Natural killer cell treated with Interleukin-12 subunit alpha and Interleukin-12 subunit beta and Interleukin-15 and Interleukin-18, amount 100 ng/mL, for 72 hours (primary cell): ENCODE results near the gene ATP9B. TPM values are rescaled to one million over a fixed set of nuclear protein-coding genes. Genes with fewer than 3 reads are reported as not detected.
"Not testable (repeated sequence)": the region's sequence is repeated elsewhere in the genome, so short reads cannot be mapped to it uniquely, and the experiment has no call there.

ENCODE experiments used
- ATAC-seq, 2 donors: fragments of 150-1000 bp; cut with Tn5 transposase in 1 of 2; sonication (Bioruptor Pico), chemical (Tn5 transposase) in 1 of 2; 2 replicates each; pipeline ENCODE4 v1.10.0; 2021
- DNase-seq: peaks from one replicate; pipeline ENCODE4 v3.0.0; 2022; ENCODE audit warnings: low spot score
- H3K27ac Mint-ChIP-seq, 2 donors: 1 replicate in 1 of 2; 2 replicates in 1 of 2; pipeline ENCODE4 v1.8.0; 2022; ENCODE audit warnings: mixed read lengths in 2 of 2, mild to moderate bottlenecking in 1 of 2, moderate library complexity in 1 of 2
- H3K27me3 Mint-ChIP-seq, 2 donors: 1 replicate in 1 of 2; 2 replicates in 1 of 2; pipeline ENCODE4 v1.8.0; 2022; ENCODE audit warnings: mixed read lengths in 2 of 2
- H3K36me3 Mint-ChIP-seq: one replicate; pipeline ENCODE4 v1.8.0; 2022; ENCODE audit warnings: mixed read lengths
- H3K4me1 Mint-ChIP-seq, 2 donors: 1 replicate in 1 of 2; 2 replicates in 1 of 2; pipeline ENCODE4 v1.8.0; 2022; ENCODE audit warnings: low read depth in 2 of 2, mixed read lengths in 2 of 2, mild to moderate bottlenecking in 1 of 2
- H3K4me3 Mint-ChIP-seq: one replicate; pipeline ENCODE4 v1.8.0; 2022; ENCODE audit warnings: mixed read lengths
- H3K9me3 Mint-ChIP-seq: 2 replicates; pipeline ENCODE4 v1.8.0; 2022; ENCODE audit warnings: mixed read lengths
- total RNA-seq, 2 donors: library from RNA; stranded (reverse); gene quantifications; one replicate each; pipeline ENCODE4 v1.2.3, GENCODE V29; 2022

ATP9B gene
- total RNA-seq, 2 donors from 2014 or later = 36.8 to 59.6 TPM

DNA sequence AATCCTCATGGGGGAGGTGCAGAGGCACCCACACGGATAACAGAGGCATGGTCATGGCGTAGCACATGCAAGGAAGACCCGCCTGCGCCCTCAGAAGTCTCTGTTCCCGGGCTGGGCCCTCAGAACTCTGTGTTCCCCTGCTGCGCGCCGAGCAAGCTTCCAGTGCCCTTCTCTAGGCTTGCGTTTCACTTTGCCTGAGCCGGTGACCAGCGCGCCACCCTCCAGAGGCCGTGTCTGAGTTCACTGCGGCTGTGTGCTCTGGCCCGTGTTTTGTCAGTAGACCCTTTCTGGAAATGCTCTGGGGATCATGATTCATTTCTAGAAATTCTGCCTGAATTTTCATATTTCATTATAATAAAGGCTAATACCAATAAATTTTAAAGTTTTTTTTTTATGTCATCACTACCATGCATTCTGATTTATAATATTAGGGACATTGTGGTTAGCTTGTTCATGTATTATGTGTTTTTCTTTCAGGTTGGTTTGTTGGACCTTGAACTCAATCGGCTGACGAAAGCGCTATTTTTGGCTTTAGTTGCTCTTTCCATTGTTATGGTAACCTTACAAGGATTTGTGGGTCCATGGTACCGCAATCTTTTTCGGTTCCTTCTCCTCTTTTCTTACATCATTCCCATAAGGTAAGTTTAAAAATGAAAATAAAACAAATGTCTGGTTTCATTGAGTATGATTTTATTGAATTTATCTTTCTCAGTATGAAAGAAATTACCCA, 183.9 kb downstream of the ATP9B start:
- DNase-seq (no peak), ATAC-seq (no peak)
- no peaks in the 10 kb centered on the region for H3K27me3 Mint-ChIP-seq
- H3K9me3 Mint-ChIP-seq = no peaks in the 10 kb centered on the region
- H3K4me1 Mint-ChIP-seq = peaks cover 7% of the 10 kb centered on the region in 2 donors
- H3K27ac Mint-ChIP-seq = no peak overlapping the region
- H3K4me3 Mint-ChIP-seq = no peak overlapping the region
- peaks cover 7% of the 10 kb centered on the region for H3K36me3 Mint-ChIP-seq

DNA sequence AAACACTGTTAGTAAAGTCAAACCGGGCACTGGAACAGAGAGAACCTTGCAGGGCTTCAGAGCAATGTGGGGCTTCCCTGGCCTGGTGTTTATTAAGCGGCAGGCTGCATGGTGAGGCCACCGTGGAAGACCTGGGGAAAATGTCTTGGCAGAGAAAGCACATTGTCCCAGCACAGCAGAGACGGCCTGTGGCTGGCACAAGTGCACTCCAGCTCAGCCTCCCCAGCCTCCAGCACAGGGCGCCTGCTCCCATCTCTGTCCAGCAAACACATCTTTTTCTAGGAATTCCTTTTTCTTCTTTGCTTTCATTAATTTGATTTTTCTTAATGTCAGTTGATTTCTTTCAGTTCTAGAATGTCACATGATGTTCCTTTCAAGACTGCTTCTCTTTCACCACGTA, 188.3 kb downstream of the ATP9B start:
- ATAC-seq (no peak), DNase-seq (no peak)
- Mint-ChIP-seq H3K4me1 (no peaks in the 10 kb centered on the region), H3K9me3 (no peaks in the 10 kb centered on the region), H3K36me3 (peaks cover 7% of the 10 kb centered on the region), H3K27me3 (no peaks in the 10 kb centered on the region), H3K27ac (no peak overlapping the region), H3K4me3 (no peak overlapping the region)

DNA sequence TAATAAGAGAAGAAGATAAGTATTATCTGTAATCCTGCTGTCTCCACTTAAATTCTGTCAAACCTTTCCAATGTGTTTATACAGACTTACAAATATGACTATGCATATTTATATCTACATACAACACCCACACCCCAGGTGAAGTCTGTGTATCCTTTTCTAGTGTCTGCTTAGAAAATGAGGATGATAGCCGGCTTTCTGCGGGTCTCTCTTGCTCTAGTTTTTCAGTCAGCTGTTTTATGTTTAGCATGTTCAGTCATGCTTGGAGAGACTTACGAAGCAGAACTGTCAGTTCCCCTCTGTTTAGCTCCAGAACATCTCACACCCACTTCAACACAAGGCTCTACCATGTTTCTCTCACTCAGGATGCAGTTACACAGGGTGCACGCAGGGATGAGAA, 189.3 kb downstream of the ATP9B start:
- ATAC-seq = no peak
- H3K36me3 Mint-ChIP-seq = peaks cover 10% of the 10 kb centered on the region
- H3K9me3 Mint-ChIP-seq = no peaks in the 10 kb centered on the region
- H3K27ac Mint-ChIP-seq = no peak overlapping the region
- DNase-seq = no peak
- no peak overlapping the region for H3K4me3 Mint-ChIP-seq
- H3K27me3 Mint-ChIP-seq = no peaks in the 10 kb centered on the region
- peaks cover 0 to under 1% of the 10 kb centered on the region in 2 donors for H3K4me1 Mint-ChIP-seq

DNA sequence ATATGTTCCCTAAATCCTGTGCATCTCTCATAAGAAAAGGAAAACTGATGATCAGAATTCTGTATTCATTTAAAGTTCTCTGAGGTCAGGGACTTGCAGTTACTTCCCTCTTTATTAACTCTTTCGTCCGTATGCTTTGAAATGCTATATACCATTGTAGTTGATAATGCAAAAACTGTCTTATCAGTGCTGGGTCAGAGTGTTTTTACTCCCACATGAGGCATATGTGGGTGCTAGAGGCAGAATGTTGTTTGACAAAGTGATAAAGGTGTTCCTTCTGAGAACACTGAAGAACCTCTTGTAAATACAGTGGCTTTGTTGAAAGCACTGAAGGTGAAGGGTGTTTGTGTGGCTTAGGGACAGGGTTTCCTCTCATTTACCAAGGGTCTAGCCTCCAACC, 190.0 kb downstream of the ATP9B start:
- Mint-ChIP-seq H3K27ac (no peak overlapping the region), H3K36me3 (peaks cover 13% of the 10 kb centered on the region), H3K27me3 (no peaks in the 10 kb centered on the region), H3K9me3 (no peaks in the 10 kb centered on the region), H3K4me3 (no peak overlapping the region), H3K4me1 (peaks cover 0 to 3% of the 10 kb centered on the region in 2 donors)
- DNase-seq = no peak
- no peak for ATAC-seq

DNA sequence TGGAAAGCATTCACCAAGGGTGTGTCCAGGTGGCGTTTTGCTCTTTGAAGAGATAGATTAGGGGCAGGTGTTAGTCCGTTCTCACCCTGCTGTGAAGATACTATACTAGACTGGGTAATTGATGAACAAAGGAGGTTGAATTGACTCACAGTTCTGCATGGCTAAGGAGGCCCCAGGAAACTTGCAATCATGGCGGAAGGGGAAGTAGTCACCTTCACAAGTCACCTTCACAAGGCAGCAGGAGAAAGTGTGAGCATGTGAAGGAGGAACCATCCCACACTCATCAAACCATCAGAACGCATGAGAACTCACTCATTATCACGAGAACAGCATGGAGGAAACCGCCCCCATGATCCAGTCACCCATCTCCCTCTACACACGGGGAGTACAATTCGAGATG, 190.8 kb downstream of the ATP9B start:
- no peaks in the 10 kb centered on the region for H3K27me3 Mint-ChIP-seq

DNA sequence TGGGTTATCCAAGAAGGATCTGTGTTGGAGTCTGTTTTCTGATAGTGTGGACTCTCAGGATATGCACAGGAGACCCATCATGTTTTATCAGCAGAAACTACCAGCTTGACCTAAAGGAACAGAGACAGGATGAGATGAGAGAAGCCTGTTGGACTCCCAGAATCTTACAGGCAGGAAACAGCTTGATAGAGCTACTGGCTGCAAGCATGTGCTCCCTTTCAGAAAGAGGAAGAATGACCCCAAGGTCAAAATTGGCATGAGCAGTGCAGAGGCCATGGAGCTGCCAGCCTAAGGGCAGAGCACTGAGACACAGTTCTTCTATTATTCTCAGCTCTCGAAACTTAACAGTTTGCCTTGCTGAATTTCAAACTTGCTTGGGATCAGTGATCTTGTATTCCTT, 191.3 kb downstream of the ATP9B start:
- Mint-ChIP-seq H3K27ac (no peak overlapping the region), H3K9me3 (peaks cover 3% of the 10 kb centered on the region), H3K27me3 (no peaks in the 10 kb centered on the region), H3K4me1 (peaks cover 0 to 3% of the 10 kb centered on the region in 2 donors), H3K4me3 (no peak overlapping the region), H3K36me3 (peaks cover 12% of the 10 kb centered on the region)
- DNase-seq (no peak), ATAC-seq (no peak)

More for the DNA sequence above, 190.8 kb downstream of the ATP9B start:
- Mint-ChIP-seq H3K27ac (no peak overlapping the region), H3K4me3 (no peak overlapping the region), H3K4me1 (peaks cover 0 to 3% of the 10 kb centered on the region in 2 donors), H3K9me3 (peaks cover 2% of the 10 kb centered on the region), H3K36me3 (peaks cover 8% of the 10 kb centered on the region)
- DNase-seq = no peak
- no peak for ATAC-seq

DNA sequence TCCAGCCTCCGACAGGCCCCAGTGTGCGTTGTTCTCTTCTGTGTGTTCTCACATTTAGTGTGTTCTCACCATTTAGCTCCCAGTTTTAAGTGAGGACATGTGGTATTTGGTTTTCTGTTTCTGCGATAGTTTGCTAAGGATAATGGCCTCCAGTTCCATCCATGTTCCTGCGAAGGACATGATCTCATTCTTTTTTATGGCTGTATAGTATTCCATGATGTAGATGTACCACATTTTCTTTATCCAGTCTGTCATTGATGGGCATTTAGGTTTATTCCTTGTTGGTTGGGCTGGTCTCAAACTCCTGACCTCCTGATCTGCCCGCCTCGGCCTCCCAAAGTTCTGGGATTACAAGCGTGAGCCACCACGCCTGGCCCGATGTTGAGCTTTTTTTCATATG, 195.9 kb downstream of the ATP9B start:
- not testable (repeated sequence) for ATAC-seq, H3K9me3 Mint-ChIP-seq, H3K27ac Mint-ChIP-seq, H3K27me3 Mint-ChIP-seq, DNase-seq, H3K4me3 Mint-ChIP-seq, H3K4me1 Mint-ChIP-seq
- peaks cover 21% of the 10 kb centered on the region for H3K36me3 Mint-ChIP-seq

DNA sequence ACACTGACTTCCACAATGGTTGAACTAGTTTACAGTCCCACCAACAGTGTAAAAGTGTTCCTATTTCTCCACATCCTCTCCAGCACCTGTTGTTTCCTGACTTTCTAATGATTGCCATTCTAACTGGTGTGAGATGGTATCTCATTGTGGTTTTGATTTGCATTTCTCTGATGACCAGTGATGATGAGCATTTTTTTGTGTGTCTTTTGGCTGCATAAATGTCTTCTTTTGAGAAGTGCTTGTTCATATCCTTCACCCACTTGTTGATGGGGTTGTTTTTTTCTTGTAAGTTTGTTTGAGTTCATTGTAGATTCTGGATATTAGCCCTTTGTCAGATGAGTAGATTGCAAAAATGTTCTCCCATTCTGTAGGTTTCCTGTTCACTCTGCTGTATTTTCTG, 202.6 kb downstream of the ATP9B start:
- not testable (repeated sequence) for H3K27ac Mint-ChIP-seq, H3K4me3 Mint-ChIP-seq, H3K9me3 Mint-ChIP-seq, H3K27me3 Mint-ChIP-seq, ATAC-seq, DNase-seq
- peaks cover 11% of the 10 kb centered on the region for H3K36me3 Mint-ChIP-seq
- H3K4me1 Mint-ChIP-seq = peaks cover 13 to 14% of the 10 kb centered on the region in 2 donors

DNA sequence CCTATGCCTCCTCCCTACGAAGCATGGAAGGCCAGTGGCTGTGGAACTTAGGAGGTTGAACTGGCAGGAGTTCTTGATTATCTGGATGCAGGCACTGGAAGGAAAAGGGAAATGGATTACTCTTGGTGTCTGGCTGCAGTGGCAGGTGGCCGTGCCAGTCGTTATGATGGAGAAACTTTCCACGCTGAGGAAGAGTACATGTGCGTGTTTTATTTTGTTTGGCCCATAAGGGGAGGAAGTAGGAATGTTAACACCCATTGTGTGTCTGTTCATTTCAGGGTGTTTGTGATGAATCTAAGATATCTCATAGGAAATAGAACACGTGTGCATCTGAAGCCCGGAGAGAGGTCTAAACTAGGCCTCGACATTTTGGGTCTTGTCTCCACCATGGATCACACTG, 203.7 kb downstream of the ATP9B start:
- no peak overlapping the region for H3K27ac Mint-ChIP-seq
- H3K4me1 Mint-ChIP-seq = peaks cover 13 to 14% of the 10 kb centered on the region in 2 donors
- H3K9me3 Mint-ChIP-seq = no peaks in the 10 kb centered on the region
- no peak overlapping the region for H3K4me3 Mint-ChIP-seq
- peaks cover 11% of the 10 kb centered on the region for H3K36me3 Mint-ChIP-seq
- no peaks in the 10 kb centered on the region for H3K27me3 Mint-ChIP-seq
- no peak for DNase-seq
- no peak for ATAC-seq

DNA sequence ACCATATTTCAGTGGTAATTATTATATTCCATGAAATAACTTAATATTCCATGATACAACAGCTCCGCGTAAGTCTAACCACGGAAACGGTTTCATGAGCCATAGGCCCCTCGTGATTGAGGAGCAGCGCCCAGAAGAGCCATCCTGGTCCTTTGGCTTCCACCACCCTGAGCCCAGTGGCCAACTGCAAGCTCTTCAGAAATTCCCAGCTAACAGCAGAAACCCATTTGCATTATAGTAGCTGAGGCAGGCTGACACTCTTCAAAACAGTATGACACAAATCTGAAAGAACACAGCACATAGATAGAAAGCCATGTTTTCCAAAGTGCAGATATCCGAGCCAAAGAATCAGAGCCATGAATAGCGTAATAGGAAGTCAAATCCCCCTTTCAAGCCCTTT, 205.6 kb downstream of the ATP9B start:
- ATAC-seq = no peak
- H3K36me3 Mint-ChIP-seq = peaks cover 12% of the 10 kb centered on the region
- no peaks in the 10 kb centered on the region for H3K9me3 Mint-ChIP-seq
- H3K4me3 Mint-ChIP-seq = peak overlapping the region; percentile 51
- H3K27me3 Mint-ChIP-seq = no peaks in the 10 kb centered on the region
- no peak for DNase-seq
- peaks cover 13 to 14% of the 10 kb centered on the region in 2 donors for H3K4me1 Mint-ChIP-seq
- H3K27ac Mint-ChIP-seq = peak overlapping the region; percentile 27 to 69

DNA sequence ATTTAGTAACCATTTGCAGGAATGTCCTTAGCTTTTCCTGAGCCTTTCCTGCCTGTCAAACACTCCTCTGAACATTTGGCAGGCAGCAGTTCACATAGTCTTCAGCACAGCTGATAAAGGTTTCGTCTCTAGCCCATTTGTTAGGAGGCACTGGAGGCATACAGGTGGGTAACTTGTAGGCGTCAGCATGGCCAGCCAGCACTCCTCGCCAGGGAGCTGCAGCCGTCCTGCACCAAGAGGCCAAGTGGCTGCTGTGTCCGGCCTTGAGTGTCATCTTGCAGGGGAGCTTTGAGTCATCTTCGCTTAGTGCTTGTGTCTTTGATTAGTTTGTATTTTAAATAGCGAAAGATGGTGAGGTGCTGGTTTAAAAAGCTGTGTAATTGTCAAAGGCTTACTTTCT, 206.3 kb downstream of the ATP9B start:
- H3K9me3 Mint-ChIP-seq = no peaks in the 10 kb centered on the region
- H3K4me3 Mint-ChIP-seq = peak overlapping the region; percentile 51
- peaks cover 12% of the 10 kb centered on the region for H3K36me3 Mint-ChIP-seq
- ATAC-seq (no peak), DNase-seq (no peak)
- H3K4me1 Mint-ChIP-seq = peaks cover 13 to 14% of the 10 kb centered on the region in 2 donors
- no peaks in the 10 kb centered on the region for H3K27me3 Mint-ChIP-seq
- H3K27ac Mint-ChIP-seq = peak overlapping the region; percentile 27 to 69

DNA sequence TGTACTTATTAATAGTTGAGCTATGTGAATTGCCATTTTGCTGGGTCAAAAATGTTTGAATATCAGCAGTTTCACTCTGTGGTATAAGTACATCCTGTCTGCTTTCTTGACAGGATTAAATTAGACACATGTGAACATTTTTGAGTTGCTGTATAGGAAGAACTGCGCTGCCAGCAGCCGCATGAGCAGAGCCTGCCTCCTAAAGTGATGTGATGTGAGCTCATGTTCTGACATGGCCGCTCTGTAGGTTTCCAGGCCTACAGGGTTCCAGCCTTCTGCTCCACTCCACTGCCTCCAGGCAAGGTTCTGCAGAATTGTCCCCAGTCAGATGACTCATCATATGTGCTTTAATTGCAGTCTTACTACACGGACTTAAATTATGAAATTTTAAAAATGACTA, 206.8 kb downstream of the ATP9B start:
- no peaks in the 10 kb centered on the region for H3K27me3 Mint-ChIP-seq
- H3K9me3 Mint-ChIP-seq = no peaks in the 10 kb centered on the region
- peaks cover 12% of the 10 kb centered on the region for H3K36me3 Mint-ChIP-seq
- DNase-seq (no peak), ATAC-seq (peak; percentile 48 to 78)
- H3K27ac Mint-ChIP-seq = peak overlapping the region; percentile 27 to 69
- H3K4me1 Mint-ChIP-seq = peaks cover 13 to 14% of the 10 kb centered on the region in 2 donors
- peak overlapping the region; percentile 51 for H3K4me3 Mint-ChIP-seq

DNA sequence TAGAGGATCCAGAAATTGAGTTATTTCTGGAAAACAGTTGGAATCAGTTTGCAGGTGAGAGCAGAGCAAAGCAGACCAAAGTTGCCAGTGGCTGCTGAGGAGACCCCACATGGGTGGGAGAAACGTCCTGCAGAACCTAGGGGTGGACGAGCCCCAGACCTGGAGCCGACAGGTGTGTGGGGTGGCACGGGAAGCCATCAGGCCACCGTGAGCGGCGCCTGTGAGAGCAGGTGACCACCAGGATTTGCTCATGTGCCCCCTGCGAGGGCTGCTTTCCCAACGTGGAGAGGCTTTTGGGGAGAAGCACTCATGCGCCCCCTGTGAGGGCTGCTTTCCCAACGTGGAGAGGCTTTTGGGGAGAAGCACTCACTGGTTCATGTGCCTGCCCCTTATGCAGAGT, 209.7 kb downstream of the ATP9B start:
- H3K27me3 Mint-ChIP-seq = no peaks in the 10 kb centered on the region
- ATAC-seq = no peak
- no peak for DNase-seq
- no peak overlapping the region for H3K4me3 Mint-ChIP-seq
- peaks cover 5% of the 10 kb centered on the region for H3K36me3 Mint-ChIP-seq
- peaks cover 14 to 15% of the 10 kb centered on the region in 2 donors for H3K4me1 Mint-ChIP-seq
- no peaks in the 10 kb centered on the region for H3K9me3 Mint-ChIP-seq
- H3K27ac Mint-ChIP-seq = no peak overlapping the region

DNA sequence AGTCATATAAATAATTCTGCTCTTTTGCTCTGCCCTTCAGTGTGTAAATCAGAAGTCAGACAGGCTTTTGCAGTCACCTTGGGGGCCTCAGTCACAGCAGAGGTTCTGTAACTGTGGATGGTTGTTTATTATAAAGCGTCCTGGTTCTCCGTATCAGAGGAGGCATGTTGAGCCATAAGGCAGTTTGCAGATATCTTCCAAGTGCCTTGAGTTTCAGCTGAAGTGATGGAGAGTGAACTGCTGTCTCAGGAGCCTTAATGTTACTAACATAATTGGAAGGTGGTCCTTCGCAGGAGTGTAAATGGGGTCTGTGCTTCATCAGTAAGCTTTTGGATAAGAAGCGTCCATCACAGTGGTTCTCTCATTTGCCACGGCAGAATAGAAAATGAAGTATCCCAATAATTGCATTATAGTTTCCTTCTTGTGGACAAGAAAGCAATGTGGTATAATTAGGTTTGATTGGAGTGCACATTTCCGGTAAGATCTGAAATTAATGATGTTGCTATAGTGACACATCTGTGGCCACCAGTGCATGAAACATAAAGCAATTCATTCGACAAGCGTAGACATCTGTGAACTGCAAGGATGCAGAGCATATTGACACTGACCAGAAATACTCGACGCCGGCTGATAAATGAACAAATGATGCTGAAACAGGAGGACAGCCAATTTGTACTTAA, 214.1 kb downstream of the ATP9B start:
- no peaks in the 10 kb centered on the region for H3K27me3 Mint-ChIP-seq
- H3K4me3 Mint-ChIP-seq = no peak overlapping the region
- H3K4me1 Mint-ChIP-seq = peaks cover 0 to 2% of the 10 kb centered on the region in 2 donors
- DNase-seq (no peak), ATAC-seq (no peak)
- H3K9me3 Mint-ChIP-seq = no peaks in the 10 kb centered on the region
- H3K27ac Mint-ChIP-seq = no peak overlapping the region
- H3K36me3 Mint-ChIP-seq = peaks cover 2% of the 10 kb centered on the region
